ENCODE results near the gene RNF167. TPM values are rescaled to one million over a fixed set of nuclear protein-coding genes. Genes with fewer than 3 reads are reported as not detected.
A peak's percentile ranks its signal among the peaks of the same experiment; 100 is the strongest.

The RNF167 gene
- total and polyA plus RNA-seq, 2 of the 13 experiments (the other 11 are each of a cell fraction or from before 2014, with no cell fraction given): 44.1 to 45.4 TPM

GRCh38 chr17:4950746-4951204 is 10.7 kb downstream of the RNF167 start, which contains the start of gene ENO3 (continued):
- TF ChIP-seq ZBTB10 (CRISPR knock-in tag; IDR thresholded peaks at IDR 0.05; ENCODE audit: borderline replicate concordance): peak; percentile 27; the same call in 1 of the 2 replicates
- TF ChIP-seq CAMTA2 (CRISPR knock-in tag; IDR thresholded peaks at IDR 0.05; ENCODE audit: borderline replicate concordance): no peak
- no peak for TF ChIP-seq ZBTB44 (CRISPR knock-in tag; IDR thresholded peaks at IDR 0.05)
- TF ChIP-seq USF2 (IDR thresholded peaks at IDR 0.05; ENCODE audit: low read depth, low read length): no peak
- no peak for TF ChIP-seq USF2 (CRISPR knock-in tag; IDR thresholded peaks at IDR 0.05; ENCODE audit: borderline replicate concordance)
- no peak for TF ChIP-seq GLI4 (CRISPR knock-in tag; IDR thresholded peaks at IDR 0.05; ENCODE audit: borderline replicate concordance)
- no peak for TF ChIP-seq KDM4B (CRISPR knock-in tag; IDR thresholded peaks at IDR 0.05)
- TF ChIP-seq KDM1A (CRISPR knock-in tag; IDR thresholded peaks at IDR 0.05): no peak
- no peak for TF ChIP-seq KIAA2018 (CRISPR knock-in tag; IDR thresholded peaks at IDR 0.05; ENCODE audit: borderline replicate concordance)
- no peak for TF ChIP-seq REXO4 (CRISPR knock-in tag; IDR thresholded peaks at IDR 0.05; ENCODE audit: borderline replicate concordance)
- no peak for TF ChIP-seq IKZF1 (IDR thresholded peaks at IDR 0.05)
- TF ChIP-seq ZSCAN21 (CRISPR knock-in tag; IDR thresholded peaks at IDR 0.05; ENCODE audit: borderline replicate concordance): no peak
- TF ChIP-seq HMG20A (CRISPR knock-in tag; IDR thresholded peaks at IDR 0.05; ENCODE audit: borderline replicate concordance): no peak
- no peak for TF ChIP-seq ZNF720 (CRISPR knock-in tag; IDR thresholded peaks at IDR 0.05)
- TF ChIP-seq ZNF441 (CRISPR knock-in tag; IDR thresholded peaks at IDR 0.05; ENCODE audit: borderline replicate concordance): peak; percentile 29; the same call in 1 of the 2 replicates
- no peak for TF ChIP-seq TEAD3 (CRISPR knock-in tag; optimal IDR thresholded peaks at IDR 0.05; ENCODE audit: borderline replicate concordance)

Data from HepG2 (cell line).